ENCODE data around the gene ZFX.

GRCh38 chrX:24245202-24245601 lies 95.7 kb downstream of the ZFX start:
- no peak for TF ChIP-seq CTCF (IDR thresholded peaks at IDR 0.05)
- no peak for TF ChIP-seq POLR2A (IDR thresholded peaks at IDR 0.05)

All from adrenal gland (tissue), 5 donors.